Pulmonary artery endothelial cell (primary cell): ENCODE data around the gene OR2S2. TPM values are rescaled to one million over a fixed set of nuclear protein-coding genes. Genes with fewer than 3 reads are reported as not detected.

Experiments used
- DNase-seq: peaks from one replicate; pipeline ENCODE4 v3.0.0-alpha.2; 2011; ENCODE audit warnings: low read depth, low spot score
- total RNA-seq: library from RNA; depleted of rRNA; stranded (reverse); fragments of >200 nt; gene quantifications from 2 replicates; pipeline ENCODE4 v1.2.3, GENCODE V29; 2014

Gene OR2S2
- total RNA-seq, 1 donor from 2014 or later, result not detected

GRCh38 chr9:35909687-35910612 is 48.0 kb downstream of the OR2S2 start:
- DNase-seq, result no peak

- no peak for DNase-seq
Measured at GRCh38 chr9:35909274-35909673, 48.7 kb downstream of the OR2S2 start, which contains the start of gene SPAAR. Gene SPAAR, plus strand, starts transcription at chr9:35909490. Its CDS starts 974 bp downstream, at chr9:35910464.

DNA sequence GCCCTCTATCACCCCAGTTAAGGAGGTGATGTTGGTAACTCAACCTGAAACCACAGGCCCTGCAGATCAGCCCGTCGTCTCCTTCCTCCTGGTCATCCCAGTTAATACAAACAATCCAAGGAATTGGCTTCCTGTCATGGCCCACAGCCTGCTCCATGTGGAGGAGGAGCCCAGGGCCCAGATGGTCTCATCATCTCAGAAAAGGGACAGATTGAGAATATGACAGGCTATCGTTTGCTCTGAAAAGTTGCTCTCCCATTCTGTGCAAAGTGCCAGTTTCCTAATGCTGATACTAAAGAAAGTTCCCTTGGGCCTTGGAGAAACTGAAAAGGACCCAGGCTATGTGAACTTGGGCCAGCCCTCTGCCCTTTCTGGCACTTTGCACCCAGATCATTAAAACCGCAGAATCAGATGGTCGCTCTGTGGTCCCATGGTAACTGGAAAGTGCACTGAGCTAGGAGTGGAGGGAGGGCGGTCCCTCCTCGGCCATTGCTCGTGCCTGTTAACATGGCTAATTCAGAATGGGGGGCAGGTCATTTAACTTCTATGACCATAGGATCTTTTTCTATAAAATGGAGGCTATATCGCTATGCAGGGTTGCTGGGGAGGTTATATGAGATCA is 49.3 kb downstream of the OR2S2 start:
- no peak for DNase-seq

DNA sequence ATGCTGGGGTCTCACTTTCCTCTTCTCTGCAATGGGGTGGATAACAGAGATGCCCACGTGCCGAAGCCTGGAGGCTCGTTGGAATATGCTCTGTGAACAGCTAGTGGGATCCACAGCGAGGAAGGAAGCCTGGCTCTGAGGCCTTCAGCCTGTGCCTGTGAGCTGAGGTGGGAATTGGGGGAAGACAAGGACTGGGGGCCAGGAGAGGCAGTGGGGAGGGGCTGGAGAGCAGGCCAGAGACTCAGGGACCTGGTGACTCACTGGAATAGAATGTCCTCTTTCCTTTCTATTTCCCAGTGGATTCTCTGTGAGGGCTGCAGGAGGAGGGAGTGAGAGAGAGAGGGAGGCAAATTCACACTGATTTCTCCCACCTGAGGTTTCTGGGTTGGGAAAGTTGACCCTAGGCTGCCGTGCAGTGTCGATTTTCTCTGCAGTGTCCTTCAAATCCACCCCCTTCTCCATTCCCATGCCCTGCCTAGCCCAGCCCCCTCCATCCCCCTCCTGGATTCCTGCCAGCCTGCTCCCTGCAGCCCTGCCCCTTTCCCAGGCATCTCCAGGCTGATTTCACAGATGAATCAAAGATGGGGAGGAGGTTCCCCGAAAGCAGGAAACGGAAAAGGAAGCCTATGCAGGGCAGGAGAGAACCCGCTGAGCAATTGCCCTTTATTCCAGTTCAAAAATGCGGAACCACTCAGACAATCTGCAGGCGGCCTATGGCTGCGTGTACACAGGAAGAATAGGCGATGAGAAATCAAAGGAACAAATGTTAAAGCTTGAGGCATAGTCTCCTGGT is 50.0 kb downstream of the OR2S2 start:
- peak; percentile 78 for DNase-seq

Other genes with a start within 250 kb of the OR2S2 start
- gene TLN1, start 226.0 kb downstream of the OR2S2 start, total RNA-seq, result 314 and 379 TPM in 2 replicates
- 45.2 and 58.0 TPM in 2 replicates for gene CREB3, start 225.5 kb downstream of the OR2S2 start, total RNA-seq
- 64.7 and 64.9 TPM in 2 replicates for gene GBA2, start 208.9 kb downstream of the OR2S2 start, total RNA-seq
- gene RGP1, start 208.9 kb downstream of the OR2S2 start, total RNA-seq, result 11.9 and 13.2 TPM in 2 replicates
- gene MSMP, start 203.9 kb downstream of the OR2S2 start, total RNA-seq, result 8.5 and 23.2 TPM in 2 replicates
- gene NPR2, start 166.6 kb downstream of the OR2S2 start, total RNA-seq, result 8.1 and 12.3 TPM in 2 replicates
- gene SPAG8, start 145.9 kb downstream of the OR2S2 start, total RNA-seq, result 0.20 and 0.25 TPM in 2 replicates
- 23.9 and 24.1 TPM in 2 replicates for gene HINT2, start 143.1 kb downstream of the OR2S2 start, total RNA-seq
- gene FAM221B, start 129.4 kb downstream of the OR2S2 start, total RNA-seq, result not detected in 2 replicates
- 0.35 and 0.59 TPM in 2 replicates for gene TMEM8B, start 128.9 kb downstream of the OR2S2 start, total RNA-seq
- gene OR13J1, start 87.8 kb downstream of the OR2S2 start, total RNA-seq, result not detected in 2 replicates
- 2.4 and 5.6 TPM in 2 replicates for gene HRCT1, start 52.0 kb downstream of the OR2S2 start, total RNA-seq
- gene SPAAR, start 48.7 kb downstream of the OR2S2 start, total RNA-seq, result 7.5 and 11.7 TPM in 2 replicates
- 11.9 and 15.5 TPM in 2 replicates for gene RECK, start 78.8 kb upstream of the OR2S2 start, total RNA-seq
- 36.2 and 40.3 TPM in 2 replicates for gene GLIPR2, start 178.6 kb upstream of the OR2S2 start, total RNA-seq
- gene CCIN, start 211.2 kb upstream of the OR2S2 start, total RNA-seq, result 1.2 and 2.3 TPM in 2 replicates
- 264 and 287 TPM in 2 replicates for gene CLTA, start 232.8 kb upstream of the OR2S2 start, total RNA-seq